ENCODE results near the gene RALGPS2.

The RALGPS2 gene

DNA sequence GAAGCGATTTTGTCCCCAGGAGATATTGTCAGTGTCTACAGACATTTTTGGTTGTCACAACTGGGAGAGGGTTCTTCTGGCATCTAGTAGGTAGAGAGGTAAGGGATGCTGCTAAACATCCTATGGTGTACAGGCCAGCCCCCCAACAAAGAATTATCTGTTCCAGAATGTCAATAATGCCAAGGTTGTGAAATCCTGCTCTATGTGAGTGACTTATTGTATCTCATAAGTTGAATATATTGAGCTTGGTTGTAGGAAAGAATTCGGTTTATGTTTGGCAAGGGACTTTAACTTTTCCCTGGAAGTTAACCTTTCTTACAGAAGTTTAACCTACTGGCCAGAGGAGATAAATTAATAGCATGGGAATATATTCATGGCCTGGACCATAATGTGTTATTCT, 198.5 kb downstream of the RALGPS2 start:
- Histone ChIP-seq H3K27me3 (ENCODE audit: insufficient read depth, low read depth, severe bottlenecking) (no peaks in the 10 kb centered on the region), H3K4me3 (ENCODE audit: low read depth, low read length) (no peak overlapping the region), H3K36me3 (no peaks in the 10 kb centered on the region; the same call in 1 of the 2 replicates), H3K27ac (no peak overlapping the region), H3K9me3 (ENCODE audit: severe bottlenecking) (no peaks in the 10 kb centered on the region)
- no peak for DNase-seq
- TF ChIP-seq, protein P1, sequence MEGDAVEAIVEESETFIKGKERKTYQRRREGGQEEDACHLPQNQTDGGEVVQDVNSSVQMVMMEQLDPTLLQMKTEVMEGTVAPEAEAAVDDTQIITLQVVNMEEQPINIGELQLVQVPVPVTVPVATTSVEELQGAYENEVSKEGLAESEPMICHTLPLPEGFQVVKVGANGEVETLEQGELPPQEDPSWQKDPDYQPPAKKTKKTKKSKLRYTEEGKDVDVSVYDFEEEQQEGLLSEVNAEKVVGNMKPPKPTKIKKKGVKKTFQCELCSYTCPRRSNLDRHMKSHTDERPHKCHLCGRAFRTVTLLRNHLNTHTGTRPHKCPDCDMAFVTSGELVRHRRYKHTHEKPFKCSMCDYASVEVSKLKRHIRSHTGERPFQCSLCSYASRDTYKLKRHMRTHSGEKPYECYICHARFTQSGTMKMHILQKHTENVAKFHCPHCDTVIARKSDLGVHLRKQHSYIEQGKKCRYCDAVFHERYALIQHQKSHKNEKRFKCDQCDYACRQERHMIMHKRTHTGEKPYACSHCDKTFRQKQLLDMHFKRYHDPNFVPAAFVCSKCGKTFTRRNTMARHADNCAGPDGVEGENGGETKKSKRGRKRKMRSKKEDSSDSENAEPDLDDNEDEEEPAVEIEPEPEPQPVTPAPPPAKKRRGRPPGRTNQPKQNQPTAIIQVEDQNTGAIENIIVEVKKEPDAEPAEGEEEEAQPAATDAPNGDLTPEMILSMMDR (IDR thresholded peaks at IDR 0.05; ENCODE audit: low read depth, low read length): no peak

DNA sequence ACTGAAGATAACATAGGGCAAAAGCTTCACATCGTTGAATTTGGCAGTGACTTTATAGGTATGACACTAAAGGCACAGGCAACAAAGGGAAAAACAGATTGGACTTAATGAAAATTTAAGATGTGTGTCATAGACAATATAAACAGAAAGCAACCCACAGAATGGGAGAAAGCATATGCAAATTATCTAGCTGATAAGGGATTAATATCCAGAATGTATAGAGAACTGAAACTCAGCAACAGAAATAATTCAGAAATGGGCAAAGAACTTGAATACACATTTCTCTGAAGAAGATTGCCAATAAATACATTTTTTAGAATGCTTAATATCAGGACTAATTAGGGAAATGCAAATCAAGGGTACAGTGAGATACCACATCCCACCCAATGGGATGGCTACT, 201.0 kb downstream of the RALGPS2 start:
- H3K4me3 ChIP-seq (ENCODE audit: low read depth, low read length): no peak overlapping the region
- no peaks in the 10 kb centered on the region for H3K9me3 ChIP-seq (ENCODE audit: severe bottlenecking)
- H3K27me3 ChIP-seq (ENCODE audit: insufficient read depth, low read depth, severe bottlenecking): no peaks in the 10 kb centered on the region
- TF ChIP-seq, protein P1 (IDR thresholded peaks at IDR 0.05; ENCODE audit: low read depth, low read length): no peak
- no peak for DNase-seq
- H3K27ac ChIP-seq: no peak overlapping the region
- no peaks in the 10 kb centered on the region for H3K36me3 ChIP-seq

DNA sequence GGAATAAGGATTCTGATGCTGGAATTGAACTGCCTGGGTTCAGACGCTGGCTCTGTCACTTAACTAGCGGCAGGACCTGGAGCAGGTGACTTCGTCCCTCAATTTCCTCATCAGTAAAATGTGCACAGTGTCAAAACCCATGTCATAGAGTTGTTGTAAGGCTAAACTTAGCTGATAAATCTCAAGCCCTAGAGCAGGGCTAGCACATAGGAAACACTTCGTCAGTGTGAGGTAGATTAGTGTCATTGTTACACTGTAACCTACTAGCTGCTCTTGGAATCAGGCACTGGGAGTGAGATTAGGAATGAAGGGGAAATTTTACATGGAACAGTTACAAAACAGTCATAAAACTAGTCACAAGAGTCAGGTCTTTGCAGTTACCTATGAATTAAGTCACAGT, 202.0 kb downstream of the RALGPS2 start:
- TF ChIP-seq, protein P1 (IDR thresholded peaks at IDR 0.05; ENCODE audit: low read depth, low read length): no peak
- Histone ChIP-seq H3K9me3 (ENCODE audit: severe bottlenecking) (no peaks in the 10 kb centered on the region), H3K4me3 (ENCODE audit: low read depth, low read length) (no peak overlapping the region), H3K27me3 (ENCODE audit: insufficient read depth, low read depth, severe bottlenecking) (no peaks in the 10 kb centered on the region), H3K27ac (no peak overlapping the region), H3K36me3 (no peaks in the 10 kb centered on the region)
- no peak for DNase-seq

DNA sequence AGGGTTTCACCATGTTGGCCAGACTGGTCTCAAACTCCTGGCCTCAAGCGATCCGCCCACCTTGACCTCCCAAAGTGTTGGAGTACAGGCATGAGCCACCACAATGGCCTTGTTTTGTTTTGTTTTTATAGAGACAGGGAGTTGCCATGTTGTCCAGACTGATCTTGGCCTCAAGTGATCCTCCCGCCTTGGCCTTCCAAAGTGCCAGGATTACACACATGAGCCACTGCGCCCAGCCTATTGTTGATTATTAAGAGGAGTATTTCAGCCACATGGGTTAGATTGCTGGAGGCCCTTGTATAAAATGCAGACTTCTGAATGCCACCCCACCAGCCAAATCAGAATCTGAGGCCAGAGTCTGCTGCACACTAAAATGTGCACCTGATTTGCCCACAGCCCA, 203.0 kb downstream of the RALGPS2 start:
- H3K36me3 ChIP-seq: no peaks in the 10 kb centered on the region
- H3K4me3 ChIP-seq (ENCODE audit: low read depth, low read length): no peak overlapping the region
- no peaks in the 10 kb centered on the region for H3K9me3 ChIP-seq (ENCODE audit: severe bottlenecking)
- no peak for DNase-seq
- TF ChIP-seq, protein P1 (IDR thresholded peaks at IDR 0.05; ENCODE audit: low read depth, low read length): no peak
- H3K27ac ChIP-seq: no peak overlapping the region
- no peaks in the 10 kb centered on the region for H3K27me3 ChIP-seq (ENCODE audit: insufficient read depth, low read depth, severe bottlenecking)

DNA sequence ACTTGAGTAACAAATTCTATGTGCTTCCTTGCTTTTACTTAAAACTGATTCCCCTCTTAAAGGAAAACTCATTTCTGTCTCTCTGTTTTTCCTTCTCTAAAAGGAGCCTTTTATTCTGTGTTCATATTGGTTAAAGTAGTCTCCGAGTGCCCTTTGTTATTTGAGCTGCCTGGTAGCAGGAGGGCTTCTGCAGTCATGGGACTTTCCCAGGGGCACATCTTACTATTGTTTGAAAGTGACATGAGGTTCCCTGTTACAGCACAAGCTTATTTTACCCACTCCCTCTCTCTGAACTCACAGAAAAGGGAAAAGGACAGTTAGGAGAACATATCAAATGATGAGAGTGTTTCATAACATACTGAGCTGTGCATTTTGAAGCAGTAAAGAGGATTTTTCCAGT, 203.9 kb downstream of the RALGPS2 start:
- Histone ChIP-seq H3K27me3 (ENCODE audit: insufficient read depth, low read depth, severe bottlenecking) (no peaks in the 10 kb centered on the region), H3K27ac (no peak overlapping the region), H3K36me3 (no peaks in the 10 kb centered on the region), H3K4me3 (ENCODE audit: low read depth, low read length) (no peak overlapping the region), H3K9me3 (ENCODE audit: severe bottlenecking) (no peaks in the 10 kb centered on the region)
- DNase-seq: no peak
- TF ChIP-seq, protein P1 (IDR thresholded peaks at IDR 0.05; ENCODE audit: low read depth, low read length): no peak

DNA sequence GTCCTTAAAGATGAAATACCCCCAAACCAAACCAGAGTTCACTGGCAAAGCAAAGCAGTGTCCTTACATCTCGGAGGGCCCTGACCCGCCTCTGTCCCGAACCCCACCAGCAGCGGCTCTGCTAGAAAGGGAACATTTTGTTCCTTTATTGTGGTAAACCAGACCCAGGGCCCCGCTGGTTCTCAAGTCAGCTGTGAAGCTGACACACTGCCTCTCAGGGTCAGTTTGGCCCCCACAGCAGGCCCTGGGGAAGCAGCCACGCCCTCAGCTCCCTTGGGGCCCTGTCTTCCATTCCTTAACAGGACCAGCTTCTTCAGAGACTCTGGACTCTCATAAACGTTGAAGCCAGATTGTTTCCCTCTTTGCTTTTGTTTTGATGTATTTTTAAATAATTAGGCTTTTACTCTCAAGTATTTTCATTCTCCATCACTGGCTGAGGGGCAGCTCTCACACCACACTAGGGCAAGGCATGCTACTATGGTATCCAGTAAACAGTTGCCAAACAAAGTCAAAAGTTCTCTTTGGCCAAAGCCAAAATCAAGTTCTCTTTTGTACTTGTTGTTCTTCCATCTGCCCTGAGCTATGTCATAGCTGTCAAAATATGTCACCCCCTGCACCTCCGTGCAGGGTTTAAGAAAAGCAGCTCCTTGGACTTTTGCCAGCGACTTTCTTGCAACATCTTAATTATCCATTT, 207.0 kb downstream of the RALGPS2 start:
- no peaks in the 10 kb centered on the region for H3K27me3 ChIP-seq (ENCODE audit: insufficient read depth, low read depth, severe bottlenecking)
- no peak overlapping the region for H3K4me3 ChIP-seq (ENCODE audit: low read depth, low read length)
- no peak for DNase-seq
- TF ChIP-seq, protein P1 (IDR thresholded peaks at IDR 0.05; ENCODE audit: low read depth, low read length): no peak
- H3K27ac ChIP-seq: no peak overlapping the region
- no peaks in the 10 kb centered on the region for H3K9me3 ChIP-seq (ENCODE audit: severe bottlenecking)
- no peaks in the 10 kb centered on the region for H3K36me3 ChIP-seq

All from WERI-Rb-1 (cell line).